Fibroblast of the aortic adventitia (primary cell): ENCODE measurements around the gene TPD52L2. TPM values are rescaled to one million over a fixed set of nuclear protein-coding genes. Genes with fewer than 3 reads are reported as not detected.

Experiments
- DNase-seq: peaks from one replicate; pipeline ENCODE4 v3.0.0-alpha.2; 2010; ENCODE audit warnings: low read depth
- H3K4me3 ChIP-seq: 2 replicates; pipeline ENCODE4 v1.5.1; 2011; ENCODE audit warnings: low read depth, mild to moderate bottlenecking, control low read depth, low read length, moderate library complexity
- CTCF ChIP-seq: IDR thresholded peaks from 2 replicates; pipeline ENCODE4 v1.5.1; 2011; ENCODE audit warnings: mild to moderate bottlenecking, low read length, control low read depth, inconsistent platforms; ENCODE audit not compliant: insufficient read depth
- total RNA-seq: library from RNA; depleted of rRNA; stranded (reverse); fragments of >200 nt; gene quantifications from 2 replicates; pipeline ENCODE4 v1.2.3, GENCODE V29; 2012; ENCODE audit warnings: low replicate concordance

TPD52L2 gene
- total RNA-seq, 1 donor: 136 TPM

- no peak for TF ChIP-seq CTCF
- no peak for DNase-seq
- no peak overlapping the region for H3K4me3 ChIP-seq
Measured at GRCh38 chr20:63843222-63843621, 21.8 kb upstream of the TPD52L2 start.

GRCh38 chr20:63843778-63844177 is 21.3 kb upstream of the TPD52L2 start:
- TF ChIP-seq CTCF: no peak
- no peak for DNase-seq
- no peak overlapping the region for H3K4me3 ChIP-seq

GRCh38 chr20:63844511-63844991 is 20.5 kb upstream of the TPD52L2 start:
- DNase-seq: no peak
- H3K4me3 ChIP-seq: no peak overlapping the region
- no peak for TF ChIP-seq CTCF

- peak; percentile 28 for DNase-seq
- no peak for TF ChIP-seq CTCF
- no peak overlapping the region for H3K4me3 ChIP-seq
Measured at GRCh38 chr20:63846128-63846771, 18.8 kb upstream of the TPD52L2 start.

- no peak overlapping the region for H3K4me3 ChIP-seq
- DNase-seq: no peak
- TF ChIP-seq CTCF: no peak
Measured at GRCh38 chr20:63846888-63847236, 18.2 kb upstream of the TPD52L2 start.

- no peak overlapping the region for H3K4me3 ChIP-seq
- DNase-seq: no peak
- TF ChIP-seq CTCF: no peak
Measured at GRCh38 chr20:63847237-63848002, 17.6 kb upstream of the TPD52L2 start.
